Amygdala (tissue), 56 donors: ENCODE data around the gene PI4K2B.
"Not testable (repeated sequence)": the region's sequence is repeated elsewhere in the genome, so short reads cannot be mapped to it uniquely, and the experiment has no call there.

Experiments used
- DNase-seq, 56 donors: peaks; one replicate each; lab custom pipeline; 2025; lab: John Stamatoyannopoulos, UW

PI4K2B gene

GRCh38 chr4:25240754-25241210 lies 6.9 kb downstream of the PI4K2B start:
- DNase-seq, result not testable (repeated sequence)

- DNase-seq, result not testable (repeated sequence)
Observed at GRCh38 chr4:25242195-25242594, 8.4 kb downstream of the PI4K2B start.

GRCh38 chr4:25245181-25245580 lies 11.3 kb downstream of the PI4K2B start:
- DNase-seq, result no peak

- no peak for DNase-seq
Observed at GRCh38 chr4:25246680-25247611, 13.1 kb downstream of the PI4K2B start.

GRCh38 chr4:25248875-25249274 lies 15.0 kb downstream of the PI4K2B start:
- not testable (repeated sequence) for DNase-seq

- DNase-seq, result not testable (repeated sequence)
Observed at GRCh38 chr4:25249494-25249893, 15.7 kb downstream of the PI4K2B start.

- no peak for DNase-seq
Observed at GRCh38 chr4:25252230-25253070, 18.6 kb downstream of the PI4K2B start.

GRCh38 chr4:25253071-25253445 lies 19.2 kb downstream of the PI4K2B start:
- no peak for DNase-seq

GRCh38 chr4:25253786-25254185 lies 20.0 kb downstream of the PI4K2B start:
- DNase-seq, result not testable (repeated sequence)

GRCh38 chr4:25258980-25259578 lies 25.2 kb downstream of the PI4K2B start:
- DNase-seq, result no peak

- DNase-seq, result no peak
Observed at GRCh38 chr4:25271866-25272265, 38.0 kb downstream of the PI4K2B start.

GRCh38 chr4:25280210-25280609 lies 46.4 kb downstream of the PI4K2B start:
- DNase-seq, result no peak

- DNase-seq, result no peak
Observed at GRCh38 chr4:25283948-25284347, 50.1 kb downstream of the PI4K2B start.

GRCh38 chr4:25284466-25284865 lies 50.6 kb downstream of the PI4K2B start:
- no peak for DNase-seq

GRCh38 chr4:25290490-25291067 lies 56.7 kb downstream of the PI4K2B start:
- no peak for DNase-seq

- DNase-seq, result no peak
Observed at GRCh38 chr4:25291158-25291733, 57.4 kb downstream of the PI4K2B start.

- no peak for DNase-seq
Observed at GRCh38 chr4:25297528-25298242, 63.9 kb downstream of the PI4K2B start.

- no peak for DNase-seq
Observed at GRCh38 chr4:25299476-25300203, 65.8 kb downstream of the PI4K2B start.

- DNase-seq, result no peak
Observed at GRCh38 chr4:25301471-25301870, 67.6 kb downstream of the PI4K2B start.
